Measurements from ENCODE around the gene PLA2G4A. TPM values are rescaled to one million over a fixed set of nuclear protein-coding genes. Genes with fewer than 3 reads are reported as not detected.

PLA2G4A gene
- polyA plus RNA-seq (ENCODE audit: insufficient read length in 4 of 4), result 10 to 100 TPM in 1 of 4 donors, 1 to 10 TPM in 3; 6.6 to 10.1 (median 9.0) TPM

DNA sequence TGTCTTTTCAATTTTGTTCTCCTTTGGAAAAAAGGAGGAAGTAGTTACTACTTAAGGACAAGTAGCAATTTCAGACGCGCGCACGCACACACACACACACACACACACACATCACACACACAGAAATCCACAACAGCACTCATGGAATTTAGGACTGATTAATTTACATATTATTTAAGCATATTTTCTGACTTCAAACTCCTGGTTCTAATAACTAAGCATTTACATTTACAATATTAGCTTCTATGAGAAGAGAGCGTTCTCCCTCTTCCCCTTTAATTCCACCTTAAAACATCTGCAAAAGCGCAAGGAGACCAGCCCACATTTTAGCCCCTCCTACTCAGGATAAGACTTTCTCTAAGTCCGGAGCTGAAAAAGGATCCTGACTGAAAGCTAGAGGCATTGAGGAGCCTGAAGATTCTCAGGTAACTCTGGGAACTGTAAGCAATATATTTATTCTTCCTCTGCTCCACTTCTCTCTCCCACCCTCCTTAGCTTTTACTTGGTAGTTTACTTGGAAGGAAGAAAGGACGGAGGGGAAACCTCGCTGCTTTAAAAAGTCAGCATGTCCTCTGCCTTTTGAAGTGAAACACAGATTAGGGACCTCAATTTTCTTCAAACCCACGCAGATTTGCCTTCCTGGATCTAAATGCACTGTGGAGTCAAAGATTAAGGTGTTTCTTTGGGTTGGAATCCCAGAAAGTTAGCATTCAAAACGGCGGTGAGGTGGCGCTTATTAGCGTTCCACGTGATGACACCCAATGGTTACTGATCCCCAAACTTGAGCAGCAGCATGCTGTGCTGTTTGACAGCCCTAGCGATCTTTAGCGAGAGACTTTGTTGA, at the start of gene PLA2G4A:
TSS of gene PLA2G4A (plus strand) at position 339 of the 844 bp plus-strand sequence. CDS start 25,406 bp downstream, outside the sequence.
- peak in 3 of 4 donors; percentile 13 to 59 (median 56) for DNase-seq (ENCODE audit: low read depth in 4 of 4, low spot score in 2 of 4)

DNA sequence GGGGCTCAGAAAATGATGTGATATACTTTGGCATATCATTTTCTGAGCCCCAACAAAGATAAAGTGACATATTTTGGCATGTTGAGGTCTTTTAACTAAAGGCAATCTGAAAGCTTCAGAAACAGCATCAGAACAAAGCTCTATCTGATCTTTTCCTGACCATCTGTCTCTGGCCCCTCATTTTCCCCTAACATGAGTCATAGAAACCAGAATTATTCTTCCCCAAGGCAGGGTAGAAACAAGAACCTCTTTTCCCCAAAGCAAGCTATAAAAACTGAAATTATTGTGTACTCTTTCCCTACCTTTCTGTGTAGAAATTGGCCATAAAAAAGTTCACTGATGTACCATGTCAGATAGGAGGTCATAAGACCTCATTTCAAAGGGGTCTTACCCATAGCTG, 48.7 kb upstream of the PLA2G4A start:
- DNase-seq (ENCODE audit: low read depth in 4 of 4, low spot score in 2 of 4), result no peak

DNA sequence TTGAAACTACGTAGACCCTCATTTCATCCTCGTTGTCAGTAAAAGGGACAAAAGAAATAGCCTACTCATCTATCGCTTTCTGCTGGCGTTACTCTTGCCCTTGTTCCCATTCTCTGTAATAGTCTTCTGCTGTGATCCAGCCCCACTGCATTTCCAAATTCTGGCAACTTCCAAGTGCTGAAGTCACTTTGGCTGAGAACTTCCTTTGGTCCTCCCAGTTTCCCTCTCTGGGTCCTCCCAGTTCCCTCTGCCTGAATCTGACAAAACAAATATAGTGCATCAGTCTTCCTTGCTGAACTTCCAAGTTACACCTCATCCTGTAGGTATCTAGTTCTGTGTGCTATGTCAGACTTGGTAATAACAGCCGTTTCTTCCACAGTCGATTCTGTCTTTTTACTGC, 47.0 kb upstream of the PLA2G4A start:
- no peak for DNase-seq (ENCODE audit: low read depth in 4 of 4, low spot score in 2 of 4)

DNA sequence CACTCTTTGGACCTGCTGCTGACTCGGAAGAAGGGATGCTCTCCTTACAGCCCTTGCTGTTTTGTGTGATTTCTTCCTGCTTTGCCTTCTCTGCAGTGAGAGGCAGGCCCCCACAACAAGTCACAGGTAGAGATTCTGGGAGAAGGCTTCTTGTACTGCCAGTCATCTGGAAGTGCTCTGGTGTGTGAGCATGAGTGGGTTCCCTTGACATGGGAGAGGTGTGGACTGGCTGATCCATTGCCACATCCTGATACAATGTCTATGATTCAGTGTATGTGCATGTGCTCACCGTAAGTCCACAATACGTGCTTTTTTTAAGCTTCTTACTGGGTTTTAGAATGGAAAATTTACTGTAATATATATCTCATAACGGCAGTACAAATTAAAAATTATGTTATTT, 46.0 kb upstream of the PLA2G4A start:
- no peak for DNase-seq (ENCODE audit: low read depth in 4 of 4, low spot score in 2 of 4)

DNA sequence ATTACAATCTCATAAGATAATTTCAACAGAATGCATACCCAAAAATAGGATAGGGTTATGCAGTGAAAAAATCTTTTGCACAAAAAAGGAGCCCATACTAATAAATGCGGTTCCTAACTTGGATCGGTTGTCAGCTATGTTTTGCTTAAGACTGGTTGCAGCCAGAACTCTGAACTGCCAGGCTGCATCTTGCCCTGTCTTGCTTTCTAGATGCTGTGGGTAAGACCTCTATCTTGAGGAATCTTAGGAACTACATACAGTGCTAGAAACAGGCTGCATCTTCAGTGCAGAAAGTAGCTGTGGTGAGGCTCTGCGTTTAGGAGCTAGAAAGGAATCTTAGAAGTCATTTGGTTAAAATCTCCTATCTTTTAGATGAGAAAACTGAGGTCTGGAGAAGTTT, 45.6 kb upstream of the PLA2G4A start:
- no peak for DNase-seq (ENCODE audit: low read depth in 4 of 4, low spot score in 2 of 4)

- no peak for DNase-seq (ENCODE audit: low read depth in 4 of 4, low spot score in 2 of 4)
These were observed 43.2 kb upstream of the PLA2G4A start for GRCh38 chr1:186785503-186785902.

- no peak for DNase-seq (ENCODE audit: low read depth in 4 of 4, low spot score in 2 of 4)
These were observed 38.6 kb upstream of the PLA2G4A start for GRCh38 chr1:186790101-186790500.

DNA sequence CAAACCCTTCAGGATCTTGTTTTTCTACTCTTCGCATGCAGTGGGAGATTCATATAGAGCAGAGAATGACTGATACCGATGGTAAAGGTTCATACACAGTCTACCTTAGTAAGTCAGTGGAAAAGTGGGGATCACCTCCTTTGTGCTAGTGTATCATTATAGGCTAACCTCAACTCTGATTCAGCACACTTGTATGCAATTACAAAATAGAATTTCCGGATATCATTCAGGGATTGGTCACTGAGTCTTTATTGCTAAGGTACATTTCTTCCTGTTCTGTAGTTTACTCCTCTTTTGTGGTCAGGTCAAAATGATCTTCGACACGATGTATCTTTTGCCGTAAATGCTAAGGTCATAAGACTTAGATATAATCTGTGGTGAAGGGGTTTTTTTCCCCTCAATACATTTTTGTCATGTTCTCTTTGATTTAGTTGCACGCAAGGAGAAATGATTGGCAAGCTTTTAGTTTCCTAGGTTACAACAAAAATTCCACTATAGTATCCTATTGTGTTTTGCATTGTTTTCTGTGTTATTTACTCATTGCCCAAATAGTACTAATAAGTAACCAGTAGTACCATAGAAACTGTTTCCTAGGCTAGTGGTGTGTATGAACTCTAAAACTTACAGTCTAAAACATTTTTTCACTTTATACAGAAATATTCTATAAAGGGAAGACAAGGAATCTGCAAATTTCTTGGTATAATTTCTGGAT, 35.7 kb upstream of the PLA2G4A start:
- DNase-seq (ENCODE audit: low read depth in 4 of 4, low spot score in 2 of 4), result no peak

DNA sequence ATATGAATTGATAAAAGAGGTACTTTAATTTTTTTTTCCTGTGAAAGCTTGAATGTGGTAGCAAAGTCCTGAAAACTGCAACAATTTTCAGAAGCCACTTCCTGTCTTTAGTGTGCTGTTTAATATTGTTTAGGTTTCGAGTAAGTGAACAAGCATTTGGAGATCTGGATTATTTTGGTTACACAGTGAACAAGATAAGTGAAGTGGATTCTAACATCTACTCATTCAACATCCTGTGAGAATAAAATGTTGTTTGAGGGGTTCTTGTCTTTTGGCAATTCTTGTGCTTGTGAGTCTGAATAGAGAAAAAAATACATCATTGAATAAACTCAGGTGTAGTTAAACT, 35.2 kb upstream of the PLA2G4A start:
- DNase-seq (ENCODE audit: low read depth in 4 of 4, low spot score in 2 of 4), result no peak

DNA sequence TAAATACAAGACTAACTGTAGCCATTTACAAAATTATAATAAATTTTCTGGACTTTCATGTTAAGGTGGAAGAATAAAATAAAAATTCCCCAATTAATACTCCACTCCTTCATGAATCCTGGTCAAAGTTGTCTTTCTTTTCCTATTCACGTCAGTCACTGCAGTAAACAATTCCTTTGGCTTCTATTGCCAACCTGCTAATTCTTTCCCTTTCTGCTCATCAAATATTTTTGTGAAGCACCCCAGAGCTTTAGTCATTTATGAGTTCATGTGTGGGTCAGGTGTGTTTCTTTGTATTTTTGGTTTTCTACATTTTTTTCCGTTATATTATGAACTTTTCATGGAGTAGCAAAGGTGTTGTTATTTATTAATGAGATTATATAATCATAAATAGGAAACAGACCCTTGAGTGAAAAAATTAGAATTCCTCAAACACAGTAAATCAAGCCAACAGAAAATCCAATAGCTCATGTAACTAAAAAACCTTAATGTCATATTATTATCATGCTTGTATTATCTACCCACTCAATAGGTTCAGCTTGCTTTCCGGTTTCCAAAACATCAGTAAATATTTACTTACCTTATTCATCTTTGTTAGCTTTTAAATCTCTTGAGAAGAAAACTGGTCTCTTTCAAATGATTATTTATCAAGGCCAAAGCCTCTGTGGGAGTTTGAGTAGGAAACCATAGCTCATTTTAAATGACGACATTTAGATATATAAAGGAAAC, 29.6 kb upstream of the PLA2G4A start:
- DNase-seq (ENCODE audit: low read depth in 4 of 4, low spot score in 2 of 4), result no peak

GRCh38 chr1:186799689-186800054, 29.1 kb upstream of the PLA2G4A start:
- DNase-seq (ENCODE audit: low read depth in 4 of 4, low spot score in 2 of 4), result no peak

DNA sequence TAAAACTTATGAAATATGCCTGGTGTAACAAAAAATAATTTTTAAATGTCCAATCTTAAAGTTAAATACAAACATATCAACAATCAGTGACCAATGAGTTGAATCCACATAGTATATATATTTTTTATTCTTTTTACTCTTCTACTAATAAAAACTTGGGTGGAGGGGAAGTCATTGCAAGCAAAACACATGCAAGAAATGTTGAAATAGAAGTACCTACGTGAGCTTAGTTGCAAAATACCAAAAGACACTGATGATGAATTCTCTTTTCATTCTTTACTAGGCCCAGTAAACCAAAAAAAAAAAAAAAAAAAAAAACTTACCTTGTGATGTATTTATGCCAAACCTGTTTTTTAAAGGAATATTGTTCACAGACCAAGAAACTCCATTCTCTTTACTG, 26.4 kb upstream of the PLA2G4A start:
- no peak for DNase-seq (ENCODE audit: low read depth in 4 of 4, low spot score in 2 of 4)

DNA sequence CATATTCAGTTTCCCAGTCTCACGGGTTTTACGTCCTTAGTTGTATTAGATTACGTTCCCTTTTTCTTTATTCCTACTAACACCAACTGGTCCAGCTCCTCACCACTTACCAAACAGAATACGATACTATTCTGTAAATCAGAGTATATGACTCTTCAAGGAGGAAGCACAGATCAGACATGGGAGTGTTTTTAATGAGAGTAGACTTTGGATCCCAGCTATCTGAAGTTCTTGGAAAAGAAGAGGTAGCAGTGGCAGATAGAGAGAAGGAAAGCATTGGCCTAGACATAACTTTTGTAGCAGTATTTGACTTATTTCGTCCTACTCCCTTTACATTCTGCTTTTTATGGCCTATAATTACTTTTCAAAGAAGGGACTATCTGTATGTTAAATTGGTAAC, 24.1 kb upstream of the PLA2G4A start:
- no peak for DNase-seq (ENCODE audit: low read depth in 4 of 4, low spot score in 2 of 4)

DNA sequence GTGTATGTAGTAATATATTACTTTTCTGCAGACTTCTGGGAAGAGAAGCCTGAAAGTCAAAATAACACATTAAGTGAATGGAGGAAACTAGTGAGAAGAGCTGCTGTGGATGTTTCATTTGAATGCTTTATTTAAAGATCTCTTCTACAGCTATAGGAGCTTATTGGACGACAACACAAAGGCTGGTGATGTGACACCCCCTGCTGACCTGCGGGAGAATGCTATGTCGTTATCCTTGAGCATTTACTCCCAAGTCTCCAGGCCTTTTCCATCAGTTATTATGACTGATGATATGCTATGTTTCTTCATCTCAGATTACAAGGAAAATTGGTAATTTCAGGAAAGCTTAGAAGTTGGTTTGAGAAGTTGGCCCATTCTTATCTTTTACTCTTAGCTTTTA, 22.3 kb upstream of the PLA2G4A start:
- DNase-seq (ENCODE audit: low read depth in 4 of 4, low spot score in 2 of 4), result no peak

- DNase-seq (ENCODE audit: low read depth in 4 of 4, low spot score in 2 of 4), result no peak
These were observed 21.6 kb upstream of the PLA2G4A start for GRCh38 chr1:186807163-186807562.

DNA sequence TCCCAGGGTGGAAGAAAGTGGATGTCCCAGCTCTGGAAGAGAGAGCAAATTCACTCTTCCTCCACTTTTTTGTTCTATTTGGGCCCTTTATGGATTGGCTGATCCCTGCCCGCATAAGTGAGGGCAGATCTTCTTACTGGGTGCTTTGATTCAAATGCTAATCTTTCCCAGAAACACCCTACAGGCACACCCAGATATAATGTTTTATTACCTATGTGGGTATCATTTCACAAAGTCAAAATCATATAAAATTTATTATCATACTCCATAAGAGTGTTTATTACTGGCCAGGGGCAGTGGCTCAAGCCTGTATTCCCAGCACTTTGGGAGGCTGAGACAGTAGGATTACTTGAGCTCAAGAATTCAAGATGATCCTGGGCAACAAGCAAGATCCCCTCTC, 16.9 kb upstream of the PLA2G4A start:
- no peak for DNase-seq (ENCODE audit: low read depth in 4 of 4, low spot score in 2 of 4)

GRCh38 chr1:186812570-186812969, 16.2 kb upstream of the PLA2G4A start:
- no peak for DNase-seq (ENCODE audit: low read depth in 4 of 4, low spot score in 2 of 4)

DNA sequence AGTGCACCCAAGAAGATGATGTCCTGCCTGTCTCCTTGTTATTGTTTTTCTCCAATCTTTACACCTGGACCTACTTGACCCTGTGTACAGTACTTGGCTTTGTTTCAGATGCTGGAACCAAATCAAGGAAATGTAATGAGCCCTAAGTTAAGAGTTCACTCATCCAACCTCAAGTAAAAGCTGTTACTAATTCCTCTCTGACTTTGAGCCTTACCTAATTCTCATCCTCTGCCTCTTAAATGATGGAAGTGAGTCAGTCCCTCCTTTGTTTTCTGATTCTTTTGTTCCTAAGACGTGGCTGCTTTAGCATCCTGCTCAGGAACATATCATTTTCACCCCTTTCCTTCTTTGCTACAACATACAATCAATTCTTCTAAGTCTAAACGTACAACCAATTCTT, 15.3 kb upstream of the PLA2G4A start:
- no peak for DNase-seq (ENCODE audit: low read depth in 4 of 4, low spot score in 2 of 4)

GRCh38 chr1:186819126-186819525, 9.6 kb upstream of the PLA2G4A start:
- no peak for DNase-seq (ENCODE audit: low read depth in 4 of 4, low spot score in 2 of 4)

DNA sequence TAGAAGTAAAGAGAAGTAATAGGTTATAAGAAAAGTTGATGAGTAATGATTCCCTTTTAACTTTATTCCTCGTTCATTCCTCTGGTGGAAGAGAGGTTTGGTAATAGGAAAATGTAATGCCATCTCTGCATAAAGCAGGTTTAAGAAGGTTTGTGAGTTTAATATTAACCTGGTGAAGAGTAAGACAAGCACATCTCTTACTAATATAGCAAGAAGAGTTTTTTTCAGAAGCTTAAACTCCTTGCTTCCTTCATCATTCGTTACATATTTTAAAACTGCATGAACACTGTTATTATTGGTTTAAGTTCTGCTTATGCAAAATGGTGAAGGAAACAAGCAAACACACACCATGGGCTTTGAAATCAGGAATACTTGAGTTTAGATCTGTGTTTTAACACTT, 9.2 kb upstream of the PLA2G4A start:
- DNase-seq (ENCODE audit: low read depth in 4 of 4, low spot score in 2 of 4), result no peak
